ENCODE measurements around the gene ATF7.
"Not testable (repeated sequence)": the region's sequence is repeated elsewhere in the genome, so short reads cannot be mapped to it uniquely, and the experiment has no call there.

ATF7 gene

DNA sequence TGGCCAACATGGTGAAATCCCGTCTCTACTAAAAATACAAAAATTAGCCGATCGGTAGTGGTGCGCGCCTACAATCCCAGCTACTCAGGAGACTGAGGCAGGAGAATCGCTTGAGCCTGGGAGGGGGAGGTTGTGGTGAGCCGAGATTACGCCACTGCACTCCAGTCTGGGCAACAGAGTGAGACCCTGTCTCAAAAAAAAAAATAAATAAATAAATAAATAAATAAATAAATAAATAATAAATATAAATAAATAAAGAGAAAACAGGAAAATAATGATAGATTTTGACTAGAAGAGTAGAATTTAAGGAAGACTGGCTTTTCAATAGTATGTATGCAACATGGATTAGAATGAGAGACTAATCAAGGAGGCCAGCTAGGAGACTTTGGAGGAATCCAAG, 76.1 kb downstream of the ATF7 start:
- not testable (repeated sequence) for H3K4me1 Mint-ChIP-seq, H3K27me3 Mint-ChIP-seq, H3K9me3 Mint-ChIP-seq, ATAC-seq, H3K27ac Mint-ChIP-seq, H3K4me3 Mint-ChIP-seq
- H3K36me3 Mint-ChIP-seq = peaks cover 34% of the 10 kb centered on the region

DNA sequence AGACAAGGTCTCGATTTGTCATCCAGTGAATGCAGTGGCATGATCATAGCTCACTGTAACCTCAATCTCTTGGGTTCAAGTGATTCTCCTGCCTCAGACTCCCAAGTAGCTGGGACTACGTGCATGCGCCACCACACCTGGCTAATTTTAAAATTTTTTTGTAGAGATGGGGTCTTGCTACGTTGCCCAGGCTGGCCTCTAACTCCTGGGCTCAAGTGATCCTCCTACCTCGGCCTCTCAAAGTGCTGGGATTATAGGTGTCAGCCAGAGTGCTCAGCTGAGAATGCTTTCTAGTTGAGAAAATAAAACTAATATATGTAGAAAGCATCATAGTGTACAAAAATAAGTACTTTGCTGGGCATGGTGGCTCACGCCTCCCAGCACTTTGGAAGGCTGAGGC, 77.8 kb downstream of the ATF7 start:
- ATAC-seq, H3K4me1 Mint-ChIP-seq, H3K9me3 Mint-ChIP-seq, H3K27ac Mint-ChIP-seq, H3K4me3 Mint-ChIP-seq, H3K27me3 Mint-ChIP-seq: not testable (repeated sequence)
- peaks cover 34% of the 10 kb centered on the region for H3K36me3 Mint-ChIP-seq

DNA sequence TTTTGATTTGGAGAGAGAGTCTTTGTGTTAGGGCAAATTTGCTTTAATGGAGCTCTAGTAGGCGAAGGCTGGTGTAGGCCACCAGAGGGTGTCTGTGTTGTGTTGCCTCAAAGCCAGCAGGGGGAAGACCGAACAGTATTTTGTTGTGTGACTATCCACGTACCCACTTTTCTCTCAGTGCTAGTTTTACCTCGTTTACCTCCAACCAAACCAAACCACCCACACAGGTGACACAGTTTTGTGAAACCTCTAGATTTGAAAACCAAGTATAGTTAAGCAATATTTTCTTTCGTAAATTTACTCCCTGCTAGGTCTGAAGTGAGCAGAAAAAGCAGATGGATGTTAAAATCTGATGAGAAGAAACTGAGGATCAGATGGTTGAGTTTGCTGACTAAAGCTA, 82.6 kb downstream of the ATF7 start:
- peak overlapping the region; percentile 56 for H3K27ac Mint-ChIP-seq
- H3K4me3 Mint-ChIP-seq = no peak overlapping the region
- peaks cover 14% of the 10 kb centered on the region for H3K36me3 Mint-ChIP-seq
- no peaks in the 10 kb centered on the region for H3K27me3 Mint-ChIP-seq
- peak; percentile 86 for ATAC-seq
- no peaks in the 10 kb centered on the region for H3K4me1 Mint-ChIP-seq
- no peaks in the 10 kb centered on the region for H3K9me3 Mint-ChIP-seq

DNA sequence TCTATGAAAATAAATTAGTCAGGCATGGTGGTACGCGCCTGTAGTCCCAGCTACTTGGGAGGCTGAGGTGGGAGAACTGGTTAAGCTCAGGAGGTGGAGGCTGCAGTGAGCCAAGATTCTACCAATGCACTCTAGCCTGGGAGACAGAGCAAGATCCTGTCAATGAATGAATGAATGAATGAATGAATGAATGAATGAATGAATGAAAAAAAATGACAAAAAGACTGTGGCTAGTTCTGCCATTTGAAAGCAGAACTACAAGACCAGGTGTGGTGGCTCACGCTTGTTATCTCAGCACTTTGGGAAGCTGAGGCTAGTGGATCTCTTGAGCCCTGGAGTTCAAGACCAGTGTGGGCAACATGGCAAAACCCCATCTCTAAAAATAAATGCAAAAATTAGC, 86.7 kb downstream of the ATF7 start:
- Mint-ChIP-seq H3K4me1 (no peaks in the 10 kb centered on the region), H3K36me3 (peaks cover 36% of the 10 kb centered on the region), H3K9me3 (no peaks in the 10 kb centered on the region), H3K27ac (no peak overlapping the region), H3K27me3 (no peaks in the 10 kb centered on the region), H3K4me3 (no peak overlapping the region)
- ATAC-seq = no peak

DNA sequence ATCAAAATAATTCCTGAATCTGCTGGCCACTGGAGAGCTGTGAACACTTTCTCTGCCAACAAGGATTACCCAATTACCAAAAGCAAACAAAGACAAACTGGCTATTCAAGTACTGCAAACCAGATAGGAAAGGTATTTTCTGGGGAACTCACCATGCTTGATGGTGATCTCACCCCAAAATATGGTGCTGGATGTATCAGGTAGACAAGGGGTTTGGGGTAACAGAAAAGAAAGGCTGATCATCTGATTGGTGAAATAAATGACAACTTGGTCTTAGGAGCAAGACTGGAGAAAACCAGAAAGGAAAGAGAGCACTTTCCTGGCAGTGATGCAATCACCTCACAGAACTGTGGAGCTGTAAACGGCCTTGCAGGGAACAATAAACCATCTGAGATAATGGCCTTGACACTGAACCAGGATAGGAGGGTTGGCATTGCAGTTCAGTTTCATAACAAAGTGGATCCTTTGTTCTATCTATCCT, 87.9 kb downstream of the ATF7 start:
- H3K9me3 Mint-ChIP-seq = no peaks in the 10 kb centered on the region
- H3K27ac Mint-ChIP-seq = no peak overlapping the region
- no peaks in the 10 kb centered on the region for H3K4me1 Mint-ChIP-seq
- H3K4me3 Mint-ChIP-seq = no peak overlapping the region
- peaks cover 46% of the 10 kb centered on the region for H3K36me3 Mint-ChIP-seq
- no peak for ATAC-seq
- no peaks in the 10 kb centered on the region for H3K27me3 Mint-ChIP-seq

DNA sequence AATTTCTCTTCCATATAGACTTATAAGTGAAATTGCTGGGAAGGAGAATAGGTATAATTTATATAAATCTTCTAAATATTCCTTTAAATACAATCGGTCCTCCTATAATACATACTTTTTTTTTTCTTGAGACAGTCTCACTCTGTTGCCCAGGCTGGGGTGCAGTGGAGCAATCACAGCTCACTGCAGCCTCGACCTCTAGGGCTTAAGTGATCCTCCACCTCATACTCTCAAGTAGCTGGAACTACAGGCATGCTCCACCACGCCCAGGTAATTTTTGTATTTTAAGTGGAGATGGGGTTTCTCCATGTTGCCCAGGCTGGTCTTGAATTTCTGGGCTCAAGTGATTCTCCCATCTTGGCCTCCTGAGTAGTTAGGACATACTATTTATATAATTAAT, 89.2 kb downstream of the ATF7 start:
- Mint-ChIP-seq H3K4me1 (no peaks in the 10 kb centered on the region), H3K27ac (no peak overlapping the region), H3K4me3 (no peak overlapping the region), H3K9me3 (no peaks in the 10 kb centered on the region), H3K36me3 (peaks cover 59% of the 10 kb centered on the region), H3K27me3 (no peaks in the 10 kb centered on the region)
- no peak for ATAC-seq

DNA sequence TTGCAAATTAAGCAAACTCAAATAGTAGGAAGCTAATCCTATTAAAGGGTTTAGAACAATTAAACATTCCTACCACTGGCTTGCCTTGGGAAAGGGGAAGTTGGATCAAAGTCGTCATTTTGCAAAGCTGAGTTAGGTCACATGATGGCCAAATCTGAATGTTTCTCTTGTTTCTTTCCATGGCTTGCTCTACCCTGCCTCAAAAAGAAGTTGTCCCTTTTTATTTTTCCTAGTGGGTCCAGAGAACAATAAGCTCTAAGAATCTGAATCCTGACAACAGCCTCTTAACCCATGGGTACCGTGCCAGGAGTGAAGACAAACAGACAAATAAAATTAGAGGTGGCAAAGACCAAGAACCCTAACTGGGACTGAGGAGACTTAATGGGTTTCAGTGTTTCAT, 92.7 kb downstream of the ATF7 start:
- peaks cover 62% of the 10 kb centered on the region for H3K36me3 Mint-ChIP-seq

DNA sequence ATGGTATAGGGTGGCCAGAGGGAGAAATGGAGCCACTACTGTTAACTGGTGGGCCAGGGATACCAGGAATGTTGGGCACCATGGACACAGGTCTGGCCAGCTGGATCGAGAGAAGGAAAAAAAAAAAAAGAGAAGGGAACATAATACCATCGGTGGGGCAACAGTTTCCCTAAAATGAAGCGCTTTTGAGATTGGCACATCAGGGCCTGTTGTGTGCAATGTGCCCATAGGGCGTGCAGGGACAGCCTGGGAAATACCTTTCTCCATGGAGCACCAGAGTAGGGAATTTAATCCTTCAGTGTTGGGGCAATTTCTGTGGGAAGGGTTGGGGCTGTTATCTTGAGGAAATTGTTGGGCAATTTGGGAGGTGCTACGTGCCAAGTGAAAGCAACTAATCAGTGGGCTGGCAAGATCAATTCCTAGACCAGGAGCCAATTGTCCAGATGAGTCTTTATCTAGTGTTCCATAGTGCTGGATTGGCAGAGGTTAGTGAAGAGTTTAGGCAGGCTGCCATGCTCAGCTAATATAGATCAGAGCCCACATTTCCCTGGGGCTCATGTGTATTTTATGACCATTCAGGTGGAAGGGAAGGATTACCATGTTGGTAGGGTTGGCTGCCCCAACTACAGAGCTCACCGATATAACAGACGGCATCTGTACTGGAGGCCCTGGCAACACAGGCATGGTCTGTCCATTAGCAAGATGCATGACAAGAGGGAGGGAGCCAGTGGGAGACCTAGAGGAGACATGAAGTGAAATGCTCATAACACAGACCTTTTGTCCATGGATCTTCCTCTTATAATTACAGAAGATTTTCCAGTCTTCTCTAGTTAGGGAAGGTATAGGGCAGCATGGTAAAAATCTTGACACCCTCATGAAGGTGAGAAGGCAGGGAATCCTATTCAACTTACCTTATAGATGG, 93.4 kb downstream of the ATF7 start:
- no peaks in the 10 kb centered on the region for H3K9me3 Mint-ChIP-seq
- no peaks in the 10 kb centered on the region for H3K4me1 Mint-ChIP-seq
- no peak overlapping the region for H3K4me3 Mint-ChIP-seq
- ATAC-seq = no peak
- H3K27ac Mint-ChIP-seq = peak overlapping the region; percentile 53
- H3K27me3 Mint-ChIP-seq = no peaks in the 10 kb centered on the region
- peaks cover 59% of the 10 kb centered on the region for H3K36me3 Mint-ChIP-seq

More for the DNA sequence above, 92.7 kb downstream of the ATF7 start:
- Mint-ChIP-seq H3K9me3 (no peaks in the 10 kb centered on the region), H3K4me1 (no peaks in the 10 kb centered on the region), H3K4me3 (no peak overlapping the region), H3K27ac (no peak overlapping the region), H3K27me3 (no peaks in the 10 kb centered on the region)
- ATAC-seq = no peak

DNA sequence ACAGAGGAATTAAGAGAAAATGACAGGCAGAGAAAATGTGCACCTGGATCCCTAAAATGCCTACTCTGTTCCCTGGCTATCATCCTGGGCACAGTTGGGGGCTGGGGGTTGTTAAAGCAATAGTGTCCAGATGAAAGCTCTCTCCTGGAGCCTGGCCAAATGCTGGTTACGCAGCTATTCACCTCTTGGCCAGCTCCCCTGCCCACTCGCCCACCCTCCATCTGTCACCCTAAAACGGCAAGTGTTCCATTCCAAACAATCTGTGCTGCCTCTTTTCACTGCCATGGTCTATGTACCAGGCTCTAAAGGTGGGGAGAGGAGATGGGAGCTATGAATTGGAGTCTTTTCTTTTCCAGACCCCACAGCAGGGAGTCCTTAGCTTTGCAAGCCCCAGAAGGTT, 94.2 kb downstream of the ATF7 start:
- no peaks in the 10 kb centered on the region for H3K27me3 Mint-ChIP-seq
- no peaks in the 10 kb centered on the region for H3K4me1 Mint-ChIP-seq
- no peak for ATAC-seq
- H3K27ac Mint-ChIP-seq = peak overlapping the region; percentile 53
- no peak overlapping the region for H3K4me3 Mint-ChIP-seq
- no peaks in the 10 kb centered on the region for H3K9me3 Mint-ChIP-seq
- H3K36me3 Mint-ChIP-seq = peaks cover 52% of the 10 kb centered on the region

DNA sequence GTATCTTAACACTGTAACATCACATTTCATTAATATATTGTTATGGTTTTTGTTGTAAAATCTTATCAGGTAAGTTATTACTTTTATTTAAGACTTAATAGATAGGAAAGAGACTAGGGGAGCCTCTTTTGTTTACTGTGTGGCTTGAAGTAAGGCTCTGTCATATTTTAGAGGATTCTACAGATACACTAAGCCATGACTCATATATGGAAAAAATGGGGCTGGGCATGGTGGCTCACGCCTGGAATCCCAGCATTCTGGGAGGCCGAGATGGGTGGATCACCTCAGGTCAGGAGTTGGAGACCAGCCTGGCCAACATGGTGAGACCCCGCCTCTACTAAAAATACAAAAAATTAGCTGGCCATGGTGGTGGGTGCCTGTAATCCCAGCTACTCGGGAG, 95.3 kb downstream of the ATF7 start:
- Mint-ChIP-seq H3K36me3 (peaks cover 53% of the 10 kb centered on the region), H3K27ac (no peak overlapping the region), H3K4me1 (no peaks in the 10 kb centered on the region), H3K4me3 (no peak overlapping the region), H3K9me3 (no peaks in the 10 kb centered on the region), H3K27me3 (no peaks in the 10 kb centered on the region)
- ATAC-seq = no peak

DNA sequence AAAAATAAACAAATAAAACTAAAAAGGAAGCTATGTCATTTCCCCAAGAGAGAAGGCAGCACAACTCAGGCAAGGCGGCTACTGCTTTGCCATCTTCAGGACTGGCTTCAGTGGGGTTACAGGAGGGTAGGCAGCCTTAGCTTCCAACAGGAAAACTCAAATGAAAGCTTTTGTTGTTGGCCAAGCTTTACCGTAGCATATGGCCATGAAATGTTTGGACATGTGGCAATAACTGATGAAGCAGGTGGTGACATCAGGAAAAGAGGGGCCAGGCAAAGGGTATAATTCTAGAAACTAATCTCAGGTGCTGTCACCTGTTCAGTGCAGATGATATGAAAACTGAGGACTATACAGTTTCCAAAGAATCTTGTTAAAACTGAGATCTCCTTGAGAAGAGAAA, 96.1 kb downstream of the ATF7 start:
- no peak for ATAC-seq
- no peaks in the 10 kb centered on the region for H3K4me1 Mint-ChIP-seq
- no peaks in the 10 kb centered on the region for H3K9me3 Mint-ChIP-seq
- H3K27ac Mint-ChIP-seq = no peak overlapping the region
- no peak overlapping the region for H3K4me3 Mint-ChIP-seq
- no peaks in the 10 kb centered on the region for H3K27me3 Mint-ChIP-seq
- peaks cover 53% of the 10 kb centered on the region for H3K36me3 Mint-ChIP-seq

DNA sequence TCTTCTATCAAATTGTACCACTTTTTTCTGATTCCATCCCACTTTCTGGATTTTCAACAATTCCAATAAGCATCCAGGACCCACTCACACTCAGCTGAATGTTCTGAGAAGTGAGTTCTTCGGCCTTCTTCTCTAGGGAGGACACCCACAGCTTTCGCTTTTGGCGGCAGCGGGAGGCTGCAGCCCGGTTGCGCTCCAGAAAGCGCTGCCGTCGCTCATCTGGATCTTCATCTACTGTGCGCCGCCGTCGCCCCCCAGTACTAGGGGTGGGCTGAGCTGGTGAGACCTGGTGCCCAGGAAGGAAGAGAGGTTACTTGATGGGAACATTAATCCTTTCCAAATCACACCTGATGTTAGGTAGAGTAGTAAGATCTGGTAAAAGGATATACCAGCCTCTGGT, 101.7 kb downstream of the ATF7 start:
- Mint-ChIP-seq H3K4me1 (peaks cover 10% of the 10 kb centered on the region), H3K4me3 (no peak overlapping the region), H3K9me3 (no peaks in the 10 kb centered on the region), H3K36me3 (peaks cover 65% of the 10 kb centered on the region), H3K27ac (no peak overlapping the region), H3K27me3 (no peaks in the 10 kb centered on the region)
- no peak for ATAC-seq

DNA sequence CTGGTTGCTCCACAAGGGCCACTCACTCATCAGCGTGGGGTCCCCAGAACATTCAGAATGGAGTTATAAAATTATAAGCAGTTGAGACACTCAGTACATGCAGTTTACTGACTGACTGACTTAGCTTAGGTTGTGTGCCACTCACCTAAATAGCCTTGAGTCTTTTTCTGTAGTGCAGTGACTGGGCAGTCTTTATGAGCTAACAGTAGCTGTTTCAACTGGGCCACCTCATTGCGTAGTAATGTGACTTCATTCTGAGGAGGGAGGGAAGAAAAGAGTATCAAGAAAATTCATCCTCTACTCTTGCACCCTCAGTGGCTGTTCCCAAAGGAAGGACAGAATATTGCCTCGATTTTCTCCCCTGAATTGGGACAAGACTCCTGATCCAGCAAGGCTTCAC, 103.1 kb downstream of the ATF7 start:
- Mint-ChIP-seq H3K4me3 (no peak overlapping the region), H3K27ac (no peak overlapping the region), H3K4me1 (peaks cover 10% of the 10 kb centered on the region), H3K36me3 (peaks cover 57% of the 10 kb centered on the region), H3K9me3 (no peaks in the 10 kb centered on the region), H3K27me3 (no peaks in the 10 kb centered on the region)
- ATAC-seq = no peak

DNA sequence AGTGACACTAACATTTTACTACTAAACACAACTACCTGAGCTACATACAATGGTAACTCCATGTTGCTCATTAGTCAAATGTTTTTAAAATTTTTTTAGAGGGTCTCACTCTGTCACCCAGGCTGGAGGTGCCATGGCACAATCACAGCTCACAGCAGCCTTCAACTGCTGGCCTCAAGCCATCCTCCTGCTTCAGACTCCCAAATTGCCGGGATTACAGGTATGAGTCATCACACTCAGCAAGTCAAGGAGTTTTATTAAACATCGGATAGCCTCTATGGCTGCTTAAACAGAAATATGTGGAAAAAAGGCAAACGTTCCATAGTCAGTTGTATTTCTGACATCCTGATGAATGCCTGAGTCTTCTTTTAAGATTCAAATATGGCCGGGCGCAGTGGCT, 107.8 kb downstream of the ATF7 start:
- no peak overlapping the region for H3K27ac Mint-ChIP-seq
- no peak for ATAC-seq
- H3K36me3 Mint-ChIP-seq = peaks cover 63% of the 10 kb centered on the region
- H3K4me3 Mint-ChIP-seq = no peak overlapping the region
- H3K9me3 Mint-ChIP-seq = no peaks in the 10 kb centered on the region
- H3K27me3 Mint-ChIP-seq = no peaks in the 10 kb centered on the region
- peaks cover 10% of the 10 kb centered on the region for H3K4me1 Mint-ChIP-seq

DNA sequence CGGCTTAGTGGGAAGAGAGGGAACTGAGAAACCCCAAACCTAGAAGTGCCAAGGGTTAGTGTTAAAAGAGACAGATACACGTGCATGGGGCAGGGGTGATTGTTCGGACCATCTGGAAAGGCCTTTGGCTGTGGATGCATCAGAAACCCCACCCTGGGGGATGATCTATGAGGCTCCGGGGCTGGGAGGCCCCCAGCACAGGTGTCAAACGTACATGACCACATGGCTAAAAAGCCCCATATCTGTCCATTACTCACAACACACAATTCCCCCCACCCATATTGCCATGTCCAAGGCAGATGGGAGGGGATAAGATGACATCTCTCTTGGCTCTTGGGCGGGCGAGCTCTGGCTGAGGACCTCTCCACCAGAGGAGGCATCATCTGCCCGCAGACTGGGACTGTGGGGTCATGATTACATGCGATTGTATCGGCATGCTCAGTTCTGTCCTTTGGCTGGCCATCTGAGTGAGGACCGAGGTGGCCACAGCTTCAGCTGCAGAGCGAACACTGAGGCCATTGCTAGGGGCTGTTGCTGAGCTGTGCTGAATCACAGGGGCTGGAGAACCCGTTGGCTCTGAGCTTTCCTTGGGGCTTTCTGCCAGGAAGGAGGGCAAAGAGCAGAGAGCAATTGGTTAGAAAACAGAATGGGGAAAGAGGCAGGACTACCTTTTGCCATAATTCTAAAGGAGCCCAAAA, 109.3 kb downstream of the ATF7 start:
- no peaks in the 10 kb centered on the region for H3K9me3 Mint-ChIP-seq
- peaks cover 57% of the 10 kb centered on the region for H3K36me3 Mint-ChIP-seq
- no peak overlapping the region for H3K27ac Mint-ChIP-seq
- H3K27me3 Mint-ChIP-seq = no peaks in the 10 kb centered on the region
- no peak overlapping the region for H3K4me3 Mint-ChIP-seq
- no peak for ATAC-seq
- peaks cover 10% of the 10 kb centered on the region for H3K4me1 Mint-ChIP-seq

DNA sequence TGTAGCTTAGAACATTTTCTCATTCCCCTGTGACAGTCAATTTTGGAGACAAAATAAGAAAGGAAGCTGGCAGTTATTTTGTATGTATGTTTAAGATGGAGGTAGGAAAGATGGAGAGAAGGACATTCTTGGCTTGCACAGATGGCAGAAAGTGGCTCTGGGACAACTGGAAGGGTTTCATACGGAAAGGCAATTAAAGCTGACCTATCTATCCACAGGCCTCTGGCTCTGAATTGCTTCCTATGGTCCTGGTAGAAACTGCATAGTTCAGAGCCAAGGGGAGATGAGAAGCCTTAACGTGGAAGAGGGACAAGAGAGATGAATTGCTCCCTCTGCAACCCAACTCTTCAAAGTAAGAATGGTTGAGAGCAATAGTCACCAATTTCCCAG, 110.9 kb downstream of the ATF7 start:
- Mint-ChIP-seq H3K27me3 (no peaks in the 10 kb centered on the region), H3K27ac (peak overlapping the region; percentile 46), H3K9me3 (no peaks in the 10 kb centered on the region), H3K36me3 (peaks cover 54% of the 10 kb centered on the region), H3K4me3 (no peak overlapping the region), H3K4me1 (peaks cover 5% of the 10 kb centered on the region)
- ATAC-seq = no peak

All from stimulated activated memory B cell treated with anti-CD40 and anti-IgM and Interleukin-4, amounts not matched to agents 10 μg/mL and 1 μg/mL and 100 μg/mL, for 72 hours (primary cell).